HG03457 (cell line): ENCODE measurements around the gene LRP1-AS.

Source experiments
- ATAC-seq: cut with Tn5 transposase; IDR thresholded peaks from one replicate; pipeline ENCODE4 v1.9.1; 2021; ENCODE audit warnings: moderate number of reproducible peaks; ENCODE audit not compliant: unreplicated experiment

The LRP1-AS gene

DNA sequence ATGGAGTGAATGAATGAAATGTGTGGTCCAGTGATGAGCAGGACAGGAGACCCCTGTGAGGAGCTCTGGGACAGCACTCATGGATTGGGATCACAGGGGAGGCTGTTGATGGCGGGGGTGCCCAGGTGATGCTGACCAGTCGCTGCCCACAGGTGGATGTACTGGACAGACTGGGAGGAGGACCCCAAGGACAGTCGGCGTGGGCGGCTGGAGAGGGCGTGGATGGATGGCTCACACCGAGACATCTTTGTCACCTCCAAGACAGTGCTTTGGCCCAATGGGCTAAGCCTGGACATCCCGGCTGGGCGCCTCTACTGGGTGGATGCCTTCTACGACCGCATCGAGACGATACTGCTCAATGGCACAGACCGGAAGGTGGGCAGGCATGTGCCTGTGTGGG lies 13.3 kb upstream of the LRP1-AS start:
- ATAC-seq: no peak

DNA sequence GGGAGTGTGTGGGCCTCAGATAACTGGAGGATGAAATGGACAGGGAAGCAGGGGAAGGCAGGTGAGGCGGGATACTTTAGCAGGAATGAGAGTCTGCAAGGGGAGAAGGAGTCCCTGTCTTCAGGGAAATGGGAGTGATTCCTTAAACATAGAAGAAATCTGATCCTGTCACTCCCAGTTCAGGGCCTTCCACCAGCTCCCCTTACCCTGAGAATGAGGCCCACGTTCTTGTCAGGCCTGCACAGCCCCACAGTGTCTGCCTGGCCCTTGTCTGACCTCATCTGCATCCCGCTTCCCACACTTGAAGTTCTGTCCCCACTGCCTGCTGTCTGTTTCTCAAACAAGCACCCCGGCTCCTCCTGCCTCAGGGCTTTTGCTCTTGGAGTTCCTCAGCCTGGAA lies 12.6 kb upstream of the LRP1-AS start:
- ATAC-seq: no peak

DNA sequence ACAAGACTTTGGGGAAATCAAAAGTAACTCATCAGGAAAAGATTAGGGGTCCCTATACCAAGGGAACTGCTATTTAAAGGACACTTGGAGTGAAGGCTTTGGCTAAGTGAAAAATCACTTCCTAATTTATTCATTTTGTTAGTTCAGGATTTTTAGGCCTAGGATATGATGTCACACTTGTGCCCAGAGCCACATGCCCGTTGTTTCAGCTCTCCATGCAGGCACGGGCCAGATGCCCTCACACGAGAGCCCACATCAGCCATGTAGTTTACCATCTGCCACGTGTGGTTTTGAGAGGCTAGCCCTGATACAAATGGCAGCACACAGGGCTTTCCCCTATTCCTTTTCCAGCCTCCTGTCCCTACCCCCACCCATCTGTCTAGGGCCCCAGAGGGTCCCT lies 11.9 kb upstream of the LRP1-AS start:
- no peak for ATAC-seq

DNA sequence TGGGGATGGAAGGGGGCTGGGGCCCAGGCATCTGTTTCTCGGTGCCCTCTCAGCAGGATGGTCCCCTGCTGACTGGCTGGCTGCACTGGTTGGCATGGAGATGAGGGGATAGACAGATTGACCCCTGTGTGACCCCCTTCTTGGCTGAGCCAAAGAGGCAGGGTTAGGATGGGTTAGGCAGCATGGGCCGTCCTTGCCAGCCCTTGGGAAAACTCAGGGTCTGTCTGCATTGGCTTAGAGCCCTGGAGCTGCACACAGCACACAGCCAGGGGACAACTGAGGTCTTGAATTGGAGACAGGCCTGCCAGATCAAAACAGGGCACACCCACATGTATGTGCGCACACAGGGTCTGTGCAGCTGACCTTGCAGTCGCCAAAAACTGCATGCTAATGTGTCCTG lies 11.2 kb upstream of the LRP1-AS start:
- no peak for ATAC-seq

DNA sequence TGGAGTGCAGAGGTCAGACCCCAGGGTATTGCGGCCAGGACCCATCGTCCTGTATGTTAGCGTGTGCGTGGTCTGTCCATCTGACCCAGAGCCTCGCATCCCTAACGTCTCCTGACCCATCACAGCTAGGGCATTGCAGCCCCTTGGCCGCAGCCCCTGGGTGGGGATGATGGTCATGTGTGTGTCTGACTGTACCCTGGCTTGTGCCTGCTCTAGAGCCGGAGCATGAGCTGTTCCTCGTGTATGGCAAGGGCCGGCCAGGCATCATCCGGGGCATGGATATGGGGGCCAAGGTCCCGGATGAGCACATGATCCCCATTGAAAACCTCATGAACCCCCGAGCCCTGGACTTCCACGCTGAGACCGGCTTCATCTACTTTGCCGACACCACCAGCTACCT lies 10.8 kb upstream of the LRP1-AS start:
- ATAC-seq: no peak

DNA sequence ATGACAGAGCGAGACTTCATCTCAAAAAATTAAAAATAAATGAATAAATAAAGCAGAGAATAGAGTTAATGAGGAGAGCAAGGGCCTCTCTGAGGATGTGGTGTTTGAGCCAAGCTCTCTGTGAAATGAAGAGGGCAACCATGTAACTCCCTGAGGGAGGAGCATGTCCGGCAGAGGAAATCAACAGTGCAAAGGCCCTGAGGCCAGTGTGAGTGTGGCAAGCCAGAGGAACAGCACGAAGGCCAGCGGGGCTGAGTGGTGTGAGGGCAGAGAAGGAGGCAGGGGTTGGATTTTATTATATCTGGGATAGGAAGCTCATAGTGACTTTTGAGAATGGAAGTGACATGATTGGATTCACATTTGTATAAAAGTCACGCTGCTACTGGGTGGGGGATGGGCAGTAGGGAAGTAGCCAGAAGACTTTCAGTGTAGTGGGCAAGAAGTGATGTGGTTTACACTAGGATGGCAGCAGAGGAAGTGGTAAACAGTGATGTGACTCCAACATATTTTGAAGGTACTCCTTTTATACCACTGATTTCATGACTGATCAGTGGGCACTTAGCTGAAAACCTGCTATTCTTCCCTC lies 10.3 kb upstream of the LRP1-AS start:
- no peak for ATAC-seq

DNA sequence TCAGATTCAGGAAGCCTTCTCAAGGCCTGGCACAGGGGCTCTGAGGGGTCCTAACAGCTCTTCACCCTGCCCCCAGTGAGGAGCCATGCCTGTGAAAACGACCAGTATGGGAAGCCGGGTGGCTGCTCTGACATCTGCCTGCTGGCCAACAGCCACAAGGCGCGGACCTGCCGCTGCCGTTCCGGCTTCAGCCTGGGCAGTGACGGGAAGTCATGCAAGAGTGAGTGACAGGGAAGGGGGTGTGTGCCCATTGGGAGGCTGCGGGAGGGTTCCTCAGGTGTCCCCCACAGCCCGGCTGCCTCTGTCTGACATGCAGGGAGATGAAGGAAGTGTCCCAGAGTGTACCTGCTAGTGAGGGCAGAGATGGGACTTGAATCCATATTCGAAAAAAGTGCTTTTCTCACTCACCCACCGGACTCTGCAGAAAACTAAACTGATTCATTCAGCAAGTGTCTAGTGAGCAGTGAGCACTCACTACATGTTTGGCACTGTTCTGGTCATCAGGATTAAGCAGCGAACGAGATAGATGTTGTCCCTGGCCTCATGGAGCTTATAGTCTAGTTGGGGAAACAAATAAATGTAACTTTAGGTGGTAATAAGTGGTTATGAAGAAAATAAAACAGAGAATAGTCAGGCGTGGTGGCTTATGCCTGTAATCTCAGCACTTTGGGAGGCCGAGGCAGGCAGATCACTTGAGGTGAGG lies 9.4 kb upstream of the LRP1-AS start:
- ATAC-seq: no peak

DNA sequence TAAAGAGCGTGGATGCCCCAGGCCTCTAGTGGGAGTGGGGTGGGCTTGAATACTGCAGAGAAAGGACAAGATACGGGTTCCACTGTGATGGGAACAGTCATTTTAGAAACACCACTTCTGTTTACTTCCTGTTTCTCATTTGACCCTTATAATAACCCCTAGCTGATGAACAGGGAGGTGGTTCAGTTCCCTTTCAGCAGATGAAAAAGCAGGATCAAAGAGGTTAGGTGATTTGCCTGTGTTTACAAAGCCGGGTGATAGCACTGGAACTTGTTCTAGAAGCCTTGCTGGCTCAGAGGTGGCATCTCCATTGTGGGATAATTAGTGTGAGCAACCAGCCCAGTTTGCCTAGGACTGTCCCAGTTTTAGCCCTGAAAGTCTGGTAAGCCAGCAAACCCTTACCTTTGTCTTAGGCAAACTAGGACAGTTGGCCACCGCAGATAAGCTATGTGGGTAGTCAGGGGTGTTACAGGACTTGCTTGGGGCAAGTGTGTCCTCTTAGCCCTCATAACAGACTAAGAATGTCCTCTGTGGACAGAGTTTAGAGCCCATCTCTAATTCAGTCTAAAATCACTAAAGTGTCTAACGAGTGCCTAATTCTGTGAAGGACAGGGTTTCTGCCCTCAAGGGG lies 7.5 kb upstream of the LRP1-AS start:
- no peak for ATAC-seq

DNA sequence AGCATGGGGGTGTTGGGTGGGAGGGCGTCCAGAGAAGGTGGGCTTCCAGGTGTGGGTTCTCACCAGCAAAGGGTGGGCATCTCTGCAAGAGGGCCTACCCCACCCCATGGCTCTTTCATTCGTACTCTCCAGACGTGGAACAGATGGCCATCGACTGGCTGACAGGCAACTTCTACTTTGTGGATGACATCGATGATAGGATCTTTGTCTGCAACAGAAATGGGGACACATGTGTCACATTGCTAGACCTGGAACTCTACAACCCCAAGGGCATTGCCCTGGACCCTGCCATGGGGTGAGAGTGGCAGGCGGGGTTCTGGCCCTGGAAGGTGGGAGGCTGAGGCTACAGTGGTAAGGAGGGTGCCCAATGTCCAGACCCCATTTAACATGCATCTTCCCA lies 6.7 kb upstream of the LRP1-AS start:
- ATAC-seq: no peak

DNA sequence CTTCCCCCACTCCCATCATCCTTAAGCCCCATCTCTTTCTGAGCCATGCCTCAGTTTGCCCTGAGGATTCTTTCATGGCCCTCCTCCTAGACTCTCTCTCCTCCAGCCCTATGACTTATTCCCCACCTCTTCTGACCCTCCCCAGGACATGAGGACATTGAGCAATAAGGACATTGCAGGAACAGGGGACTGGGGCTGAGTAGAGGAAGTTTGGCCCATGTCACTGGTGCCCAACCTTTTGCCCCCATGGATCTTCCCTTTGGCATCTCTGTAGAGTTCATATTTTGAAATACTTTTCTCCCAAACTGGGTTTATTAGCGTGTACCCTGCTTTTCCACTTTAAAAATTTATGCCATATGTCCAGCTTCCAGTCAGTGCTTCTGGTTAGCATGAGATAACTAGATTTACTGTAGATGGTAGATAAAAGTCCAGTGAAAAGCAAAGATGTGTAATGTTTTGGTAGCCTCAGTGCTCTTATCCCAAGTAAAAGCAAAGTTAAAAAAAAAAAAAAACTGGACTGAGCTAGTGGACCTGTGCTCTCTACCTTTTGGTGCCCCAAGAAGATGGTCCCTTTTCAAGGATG lies 6.1 kb upstream of the LRP1-AS start:
- ATAC-seq: no peak

DNA sequence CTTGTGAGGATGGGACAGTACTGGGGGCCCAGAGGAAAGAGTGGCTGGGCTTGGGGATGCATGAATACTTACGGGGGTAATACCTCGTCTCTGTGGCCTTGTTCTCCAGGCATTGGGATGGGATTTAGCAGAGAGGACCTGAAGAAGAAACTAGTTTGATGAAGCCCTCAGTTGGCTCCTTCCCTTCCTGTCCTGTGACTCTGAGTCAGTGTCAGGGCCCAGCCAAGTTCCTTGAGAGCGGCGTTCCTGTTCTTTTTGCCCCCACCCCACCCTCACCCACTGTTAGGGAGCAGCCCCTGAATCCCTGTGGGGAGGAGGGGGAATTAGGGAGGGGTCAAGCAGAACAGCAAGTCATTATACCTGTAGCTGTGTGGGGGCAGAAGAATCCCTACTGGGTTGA lies 5.2 kb upstream of the LRP1-AS start:
- ATAC-seq: no peak

DNA sequence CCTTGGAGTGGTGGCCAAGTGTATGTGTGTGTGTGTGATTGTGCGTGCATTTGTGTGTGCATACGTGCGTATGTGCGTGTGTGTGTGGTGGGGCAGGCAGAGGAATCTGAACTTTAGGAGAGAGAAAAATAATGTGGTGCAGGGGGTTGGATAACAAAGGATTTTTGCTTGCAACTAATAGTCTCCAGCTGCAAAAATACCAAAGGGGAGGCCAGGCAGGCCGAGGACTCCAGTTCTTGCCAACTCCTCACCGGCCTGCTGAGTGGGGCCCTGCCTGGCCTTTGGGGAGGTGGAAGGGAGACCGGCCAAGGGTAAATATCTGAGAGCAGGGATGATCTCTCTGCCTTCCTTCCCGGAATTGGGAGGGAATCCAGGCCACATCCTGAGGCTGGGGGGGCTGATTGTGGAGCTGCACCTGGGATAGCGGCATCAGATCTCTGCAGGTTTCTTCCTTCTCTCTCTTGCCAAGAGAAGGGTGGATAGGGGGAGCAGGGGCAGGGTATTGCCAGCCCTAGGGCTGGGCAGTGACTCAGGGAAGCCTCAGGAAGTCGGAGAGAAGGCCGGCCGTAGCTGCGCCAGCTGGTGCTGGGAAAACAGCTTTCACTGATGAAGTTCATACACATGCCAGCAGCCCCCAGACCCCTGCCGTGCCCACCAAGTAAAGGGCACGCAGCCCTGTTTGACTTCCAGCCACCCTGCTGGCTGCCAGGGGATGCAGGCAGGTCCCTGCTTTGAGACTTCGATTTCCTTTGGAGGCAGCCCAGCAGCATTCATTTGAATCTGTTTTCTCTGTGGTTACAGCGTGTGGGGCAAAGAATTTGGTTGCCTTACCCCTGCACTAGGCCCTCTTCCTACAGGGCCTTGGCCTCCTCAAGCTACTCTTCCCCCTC lies 4.6 kb upstream of the LRP1-AS start:
- no peak for ATAC-seq

DNA sequence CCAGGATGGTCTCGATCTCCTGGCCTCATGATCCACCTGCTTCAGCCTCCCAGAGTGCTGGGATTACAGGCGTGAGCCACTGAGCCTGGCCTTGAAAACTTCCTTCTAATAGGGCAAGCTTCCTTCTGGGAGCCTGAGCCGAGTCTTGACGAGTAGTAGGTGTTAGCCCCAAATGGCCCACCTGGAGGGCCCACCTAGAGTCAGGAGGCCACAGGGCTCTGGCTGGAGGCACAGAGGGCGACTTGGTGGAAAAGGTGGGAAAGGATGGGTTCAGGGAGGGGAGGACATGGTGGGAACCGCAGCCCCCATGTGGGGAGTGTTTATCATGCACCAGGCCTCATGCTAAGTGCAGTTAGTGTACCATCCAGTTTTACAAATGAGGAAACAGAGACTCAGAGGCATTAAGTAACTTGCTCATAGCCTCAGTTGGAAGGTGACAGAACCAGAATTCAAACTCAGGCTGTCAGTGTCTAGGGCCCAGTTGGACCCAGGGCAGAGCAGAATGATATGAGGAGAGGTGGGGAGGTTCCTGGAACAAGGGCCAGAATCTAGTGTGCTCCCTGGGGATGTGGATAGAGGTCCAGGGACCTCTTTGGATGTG lies 3.1 kb upstream of the LRP1-AS start:
- ATAC-seq: no peak

DNA sequence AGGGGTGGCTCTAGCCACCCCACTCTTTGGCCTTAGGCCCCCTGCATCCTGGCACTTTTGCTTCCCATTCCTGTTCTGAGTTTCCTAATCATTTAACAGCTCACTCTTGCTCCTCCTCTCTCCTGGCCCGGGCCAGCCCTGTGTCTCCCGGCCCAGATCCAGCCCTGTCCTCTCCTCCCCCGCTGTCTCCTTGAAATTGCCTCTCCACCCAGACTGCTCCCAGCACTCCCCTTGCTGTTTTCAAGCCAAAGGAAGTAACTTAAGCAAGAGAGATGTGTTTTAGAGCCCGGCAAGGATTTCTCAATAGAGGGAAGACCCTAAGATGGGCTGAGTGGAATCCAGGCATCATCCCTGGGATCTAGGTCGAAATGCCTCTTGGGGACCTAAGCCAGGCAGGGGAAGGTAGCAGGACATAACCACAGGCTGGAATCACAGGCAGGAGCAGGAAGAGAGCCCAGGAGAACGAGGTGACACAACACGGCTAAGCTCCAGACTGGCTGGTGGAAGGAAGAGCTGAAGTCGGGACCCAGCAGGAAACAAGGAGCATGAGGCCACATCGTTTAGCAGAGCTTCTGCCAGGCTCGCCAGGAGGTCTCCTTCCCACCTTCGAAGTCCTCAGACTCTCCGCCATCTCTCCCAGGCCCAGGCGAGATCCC lies 2.0 kb upstream of the LRP1-AS start:
- ATAC-seq: no peak

DNA sequence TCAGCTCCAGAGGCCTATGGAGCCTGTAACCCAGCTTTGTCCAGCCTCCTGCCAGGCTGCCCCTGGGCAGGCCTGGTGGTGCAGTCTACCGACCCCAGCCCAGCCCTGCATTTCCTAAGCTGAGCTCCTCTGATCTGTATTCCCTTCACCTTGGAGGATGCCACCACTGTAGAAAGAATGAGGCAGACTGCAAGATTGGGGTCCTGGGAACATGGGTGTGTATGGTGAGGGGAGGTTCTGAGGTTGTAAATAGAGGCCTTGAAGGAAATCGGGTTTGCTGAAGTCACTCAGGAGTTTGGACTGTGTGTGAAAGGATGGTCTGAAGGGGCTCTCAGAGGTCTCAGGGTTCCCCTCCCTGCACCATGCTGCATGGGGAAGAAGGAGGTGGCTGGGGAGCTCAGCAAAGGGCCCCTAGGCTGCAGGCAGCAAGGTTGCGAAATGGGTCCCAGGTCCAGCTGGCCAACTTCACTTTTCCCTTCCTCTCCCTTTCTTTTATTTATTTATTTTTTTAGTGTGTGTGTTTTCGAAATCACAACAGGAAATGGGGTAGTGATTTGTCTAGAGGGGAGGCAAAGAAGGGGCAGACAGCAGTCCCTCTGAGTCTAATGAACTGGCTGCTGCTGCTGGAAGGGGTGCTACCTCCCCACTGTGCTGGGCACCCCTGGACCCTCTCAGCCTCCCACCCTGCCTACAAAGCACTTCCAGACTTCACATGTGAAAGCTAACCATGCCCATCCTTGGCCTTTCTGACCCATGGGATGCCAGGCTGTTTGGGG lies 1.2 kb upstream of the LRP1-AS start:
- ATAC-seq: no peak

DNA sequence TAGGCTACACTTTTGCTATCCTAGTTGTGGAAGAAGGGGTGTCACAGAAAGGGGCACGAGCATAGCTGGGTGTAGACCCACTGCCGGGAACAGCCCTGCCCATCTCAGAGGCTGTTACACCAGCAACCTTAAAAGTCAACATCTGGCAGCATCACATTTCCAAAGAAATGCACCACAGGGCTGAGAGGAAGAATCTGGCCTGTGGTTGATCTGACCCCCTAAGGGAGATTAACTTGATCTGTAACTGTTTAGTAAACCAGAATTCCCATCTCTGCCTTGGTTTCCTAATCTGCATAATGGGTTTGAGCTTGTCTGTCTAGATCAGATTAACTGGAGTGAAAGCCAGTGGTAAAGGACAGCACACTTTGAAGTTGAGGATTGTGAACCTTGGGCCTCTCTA lies 1.3 kb downstream of the LRP1-AS start:
- no peak for ATAC-seq

DNA sequence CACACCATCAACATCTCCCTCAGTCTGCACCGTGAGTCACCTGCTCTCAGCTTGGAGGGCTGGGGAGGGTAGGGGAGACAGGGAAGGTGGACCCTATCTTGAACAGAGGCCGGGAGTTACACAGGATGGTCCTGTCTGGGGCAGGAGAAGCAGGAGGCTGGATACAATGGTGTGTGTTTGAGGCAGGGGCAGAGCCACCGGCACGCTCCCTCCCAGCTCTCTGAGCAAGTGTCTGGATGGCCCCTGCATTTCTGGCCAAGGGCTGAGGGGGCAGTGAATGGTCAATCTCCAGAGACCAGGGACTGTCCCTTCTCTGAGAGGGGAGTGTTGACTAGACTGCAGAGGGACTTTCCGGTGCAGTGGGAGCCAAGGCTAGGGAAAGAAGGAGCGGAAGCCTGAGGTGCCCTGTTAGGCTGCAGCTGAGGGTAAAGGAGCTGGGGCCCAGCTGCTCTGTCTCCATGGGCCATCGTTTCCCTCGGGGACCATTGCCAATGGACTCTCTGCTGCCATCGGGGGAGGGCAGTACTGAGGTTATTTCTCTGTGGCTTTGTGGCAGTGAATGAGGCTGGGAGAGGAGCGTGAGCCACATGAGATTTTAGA lies 1.9 kb downstream of the LRP1-AS start:
- ATAC-seq: no peak

DNA sequence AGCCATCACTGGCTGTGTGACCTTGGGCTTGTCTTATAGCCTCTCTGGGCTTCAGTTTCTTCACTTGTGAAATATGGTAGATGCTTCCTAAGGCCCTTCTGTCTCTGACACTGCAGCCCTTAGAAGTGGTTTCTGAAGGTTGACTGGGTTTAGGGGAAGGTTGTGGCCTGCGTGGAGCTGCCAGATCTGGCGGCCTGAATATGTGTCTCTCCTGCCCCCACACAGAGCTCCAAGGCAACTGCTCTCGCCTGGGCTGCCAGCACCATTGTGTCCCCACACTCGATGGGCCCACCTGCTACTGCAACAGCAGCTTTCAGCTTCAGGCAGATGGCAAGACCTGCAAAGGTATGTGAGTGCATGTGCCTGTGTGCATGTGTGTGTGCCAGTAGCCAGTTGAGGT lies 4.0 kb downstream of the LRP1-AS start:
- ATAC-seq: no peak

DNA sequence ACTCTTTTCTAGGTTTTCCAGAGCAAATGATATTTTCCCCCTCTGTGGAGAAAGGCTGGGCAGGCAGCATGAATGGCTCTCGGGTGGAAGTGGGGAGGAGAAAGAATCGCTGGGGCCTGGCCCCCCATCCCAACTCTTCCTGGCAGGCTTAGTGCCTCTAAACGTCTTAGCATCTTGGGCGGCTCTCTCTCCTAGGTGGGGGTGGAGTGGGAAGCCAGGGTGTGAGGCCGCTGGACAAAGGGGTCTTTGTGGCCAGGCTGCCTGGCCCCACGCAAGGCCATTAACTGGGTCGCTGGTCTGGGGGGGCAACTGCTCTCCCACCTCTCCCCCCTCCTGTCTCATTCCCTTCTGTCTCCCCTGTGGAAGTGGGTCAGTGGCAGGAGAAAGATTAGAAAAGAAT lies 4.7 kb downstream of the LRP1-AS start:
- no peak for ATAC-seq
